Measurements from ENCODE around the gene NAALADL2.

The NAALADL2 gene
- total RNA-seq = 0 reads per million in 2 donors

- DNase-seq = no peak
Observed at GRCh38 chr3:174859114-174859735, at the start of gene NAALADL2. NAALADL2 (plus strand) TSS chr3:174859334.

- DNase-seq = no peak
Observed at GRCh38 chr3:174810254-174810653, 48.9 kb upstream of the NAALADL2 start.

GRCh38 chr3:174812172-174812862 lies 46.8 kb upstream of the NAALADL2 start:
- DNase-seq = no peak

GRCh38 chr3:174815750-174816149 lies 43.4 kb upstream of the NAALADL2 start:
- no peak for DNase-seq

GRCh38 chr3:174820885-174821284 lies 38.2 kb upstream of the NAALADL2 start:
- no peak for DNase-seq

GRCh38 chr3:174821477-174821876 lies 37.7 kb upstream of the NAALADL2 start:
- no peak for DNase-seq

- DNase-seq = no peak
Observed at GRCh38 chr3:174822320-174822719, 36.8 kb upstream of the NAALADL2 start.

GRCh38 chr3:174826069-174826468 lies 33.1 kb upstream of the NAALADL2 start:
- DNase-seq = no peak

GRCh38 chr3:174844746-174845145 lies 14.4 kb upstream of the NAALADL2 start:
- no peak for DNase-seq

- no peak for DNase-seq
Observed at GRCh38 chr3:174846055-174846454, 13.1 kb upstream of the NAALADL2 start.

GRCh38 chr3:174854987-174855386 lies 4.1 kb upstream of the NAALADL2 start:
- no peak for DNase-seq

GRCh38 chr3:174857301-174857700 lies 1.8 kb upstream of the NAALADL2 start:
- DNase-seq = no peak

GRCh38 chr3:174858353-174858752 lies 781 bp upstream of the NAALADL2 start:
- DNase-seq = no peak

GRCh38 chr3:174859756-174860155 lies 622 bp downstream of the NAALADL2 start:
- no peak for DNase-seq

GRCh38 chr3:174862101-174862500 lies 3.0 kb downstream of the NAALADL2 start:
- no peak for DNase-seq

- DNase-seq = no peak
Observed at GRCh38 chr3:174862666-174863065, 3.5 kb downstream of the NAALADL2 start.

GRCh38 chr3:174863488-174863887 lies 4.4 kb downstream of the NAALADL2 start:
- DNase-seq = no peak

- DNase-seq = no peak
Observed at GRCh38 chr3:174869448-174869847, 10.3 kb downstream of the NAALADL2 start.

GRCh38 chr3:174873832-174874657 lies 14.9 kb downstream of the NAALADL2 start:
- no peak for DNase-seq

GRCh38 chr3:174882789-174883188 lies 23.7 kb downstream of the NAALADL2 start:
- no peak for DNase-seq

- DNase-seq = no peak
Observed at GRCh38 chr3:174883881-174884675, 24.9 kb downstream of the NAALADL2 start.

GRCh38 chr3:174884776-174885568 lies 25.8 kb downstream of the NAALADL2 start:
- no peak for DNase-seq
